Islet precursor cell (in vitro differentiated cells): ENCODE measurements around the gene IFI27L2.
"Not testable (repeated sequence)": the region's sequence is repeated elsewhere in the genome, so short reads cannot be mapped to it uniquely, and the experiment has no call there.

Experiments used
- DNase-seq: peaks from one replicate; pipeline ENCODE4 v3.0.0-alpha.2; 2018

IFI27L2 gene

GRCh38 chr14:94129111-94129757 lies at the start of gene IFI27L2:
IFI27L2 (minus strand) TSS chr14:94129604; CDS start chr14:94129564, 40 bp downstream.
- DNase-seq = peak; percentile 92

- DNase-seq = no peak
Observed at GRCh38 chr14:94177806-94178205, 48.4 kb upstream of the IFI27L2 start.

- DNase-seq = no peak
Observed at GRCh38 chr14:94176808-94177207, 47.4 kb upstream of the IFI27L2 start.

GRCh38 chr14:94175747-94176146 lies 46.3 kb upstream of the IFI27L2 start:
- no peak for DNase-seq

GRCh38 chr14:94175011-94175745 lies 45.8 kb upstream of the IFI27L2 start:
- peak; percentile 66 for DNase-seq

- DNase-seq = no peak
Observed at GRCh38 chr14:94174604-94175010, 45.2 kb upstream of the IFI27L2 start.

- peak; percentile 97 for DNase-seq
Observed at GRCh38 chr14:94173885-94174603, 44.6 kb upstream of the IFI27L2 start, which contains the start of gene PPP4R4. PPP4R4 (plus strand) TSS chr14:94174322; CDS start chr14:94174466, 144 bp downstream.

- DNase-seq = peak; percentile 55
Observed at GRCh38 chr14:94173471-94173884, 44.1 kb upstream of the IFI27L2 start.

GRCh38 chr14:94172545-94172944 lies 43.1 kb upstream of the IFI27L2 start:
- DNase-seq = no peak

- no peak for DNase-seq
Observed at GRCh38 chr14:94171208-94171607, 41.8 kb upstream of the IFI27L2 start.

GRCh38 chr14:94170136-94170535 lies 40.7 kb upstream of the IFI27L2 start:
- no peak for DNase-seq

GRCh38 chr14:94165744-94166143 lies 36.3 kb upstream of the IFI27L2 start:
- DNase-seq = no peak

GRCh38 chr14:94164685-94165431 lies 35.5 kb upstream of the IFI27L2 start:
- DNase-seq = no peak

GRCh38 chr14:94163796-94164195 lies 34.4 kb upstream of the IFI27L2 start:
- no peak for DNase-seq

- DNase-seq = no peak
Observed at GRCh38 chr14:94162466-94162865, 33.1 kb upstream of the IFI27L2 start.

GRCh38 chr14:94161981-94162380 lies 32.6 kb upstream of the IFI27L2 start:
- no peak for DNase-seq

GRCh38 chr14:94161058-94161457 lies 31.7 kb upstream of the IFI27L2 start:
- no peak for DNase-seq

- no peak for DNase-seq
Observed at GRCh38 chr14:94158239-94158883, 29.0 kb upstream of the IFI27L2 start.

GRCh38 chr14:94157197-94157596 lies 27.8 kb upstream of the IFI27L2 start:
- DNase-seq = no peak

GRCh38 chr14:94156143-94156542 lies 26.7 kb upstream of the IFI27L2 start:
- not testable (repeated sequence) for DNase-seq

- DNase-seq = no peak
Observed at GRCh38 chr14:94153750-94154342, 24.4 kb upstream of the IFI27L2 start.

GRCh38 chr14:94152676-94153075 lies 23.3 kb upstream of the IFI27L2 start:
- no peak for DNase-seq
